Nephron (organoid): ENCODE results near the gene ZNF467.

Source experiments
- H3K27ac Mint-ChIP-seq, 3 experiments: 2 replicates each; pipeline ENCODE4 v1.8.0; 2020; ENCODE audit warnings: mixed read lengths in 3 of 3, mild to moderate bottlenecking in 2 of 3, moderate library complexity in 1 of 3
- H3K27me3 Mint-ChIP-seq: 2 replicates; pipeline ENCODE4 v1.8.0; 2021; ENCODE audit warnings: low read depth, mild to moderate bottlenecking, moderate library complexity, mixed read lengths
- H3K36me3 Mint-ChIP-seq: 2 replicates; pipeline ENCODE4 v1.8.0; 2020; ENCODE audit warnings: low read depth, mixed read lengths
- H3K4me1 Mint-ChIP-seq: 2 replicates; pipeline ENCODE4 v1.8.0; 2020; ENCODE audit warnings: mixed read lengths
- H3K4me3 Mint-ChIP-seq, 3 experiments: 2 replicates each; pipeline ENCODE4 v1.8.0; 2020; ENCODE audit warnings: mild to moderate bottlenecking in 3 of 3, mixed read lengths in 3 of 3, moderate library complexity in 2 of 3
- H3K9me3 Mint-ChIP-seq: 2 replicates; pipeline ENCODE4 v1.8.0; 2020; ENCODE audit warnings: mixed read lengths
- CTCF ChIP-seq, 3 experiments: fragments of 200-600 bp; sonication (generic); IDR thresholded peaks; one replicate each; pipeline ENCODE4 v1.5.0; 2021; ENCODE audit warnings: antibody characterized with exemption in 3 of 3; ENCODE audit not compliant: unreplicated experiment in 3 of 3

Gene ZNF467

GRCh38 chr7:149803551-149804074 is 30.2 kb upstream of the ZNF467 start:
- Mint-ChIP-seq H3K4me1 (no peaks in the 10 kb centered on the region), H3K36me3 (no peaks in the 10 kb centered on the region), H3K9me3 (no peaks in the 10 kb centered on the region)

GRCh38 chr7:149802966-149803365 is 29.6 kb upstream of the ZNF467 start:
- H3K27me3 Mint-ChIP-seq, result peaks cover 7% of the 10 kb centered on the region
- no peak overlapping the region for H3K4me3 Mint-ChIP-seq
- H3K9me3 Mint-ChIP-seq, result no peaks in the 10 kb centered on the region
- no peaks in the 10 kb centered on the region for H3K36me3 Mint-ChIP-seq
- H3K4me1 Mint-ChIP-seq, result no peaks in the 10 kb centered on the region
- no peak for TF ChIP-seq CTCF (IDR thresholded peaks at IDR 0.05; ENCODE audit: unreplicated experiment in 3 of 3)
- no peak overlapping the region for H3K27ac Mint-ChIP-seq

More at GRCh38 chr7:149803551-149804074, 30.2 kb upstream of the ZNF467 start:
- Mint-ChIP-seq H3K4me3 (no peak overlapping the region), H3K27me3 (peaks cover 5% of the 10 kb centered on the region), H3K27ac (no peak overlapping the region)
- no peak for TF ChIP-seq CTCF (IDR thresholded peaks at IDR 0.05; ENCODE audit: unreplicated experiment in 3 of 3)

GRCh38 chr7:149801816-149802215 is 28.4 kb upstream of the ZNF467 start:
- no peaks in the 10 kb centered on the region for H3K9me3 Mint-ChIP-seq
- no peak for TF ChIP-seq CTCF (IDR thresholded peaks at IDR 0.05; ENCODE audit: unreplicated experiment in 3 of 3)
- no peaks in the 10 kb centered on the region for H3K36me3 Mint-ChIP-seq
- H3K27ac Mint-ChIP-seq, result no peak overlapping the region
- no peaks in the 10 kb centered on the region for H3K4me1 Mint-ChIP-seq
- H3K4me3 Mint-ChIP-seq, result no peak overlapping the region
- peaks cover 8% of the 10 kb centered on the region for H3K27me3 Mint-ChIP-seq

- H3K27me3 Mint-ChIP-seq, result peaks cover 8% of the 10 kb centered on the region
- H3K4me1 Mint-ChIP-seq, result no peaks in the 10 kb centered on the region
- TF ChIP-seq CTCF (IDR thresholded peaks at IDR 0.05; ENCODE audit: unreplicated experiment in 3 of 3), result no peak
- H3K4me3 Mint-ChIP-seq, result no peak overlapping the region
- H3K36me3 Mint-ChIP-seq, result no peaks in the 10 kb centered on the region
- H3K9me3 Mint-ChIP-seq, result no peaks in the 10 kb centered on the region
- H3K27ac Mint-ChIP-seq, result no peak overlapping the region
Observed at GRCh38 chr7:149801002-149801566, 27.7 kb upstream of the ZNF467 start.

GRCh38 chr7:149800169-149800555 is 26.8 kb upstream of the ZNF467 start:
- peak in 1 of 3 experiments; percentile 5 for TF ChIP-seq CTCF (IDR thresholded peaks at IDR 0.05; ENCODE audit: unreplicated experiment in 3 of 3)
- H3K4me3 Mint-ChIP-seq, result no peak overlapping the region
- no peaks in the 10 kb centered on the region for H3K9me3 Mint-ChIP-seq
- no peaks in the 10 kb centered on the region for H3K4me1 Mint-ChIP-seq
- peaks cover 8% of the 10 kb centered on the region for H3K27me3 Mint-ChIP-seq
- no peaks in the 10 kb centered on the region for H3K36me3 Mint-ChIP-seq
- no peak overlapping the region for H3K27ac Mint-ChIP-seq
